GM12878 (cell line): Measurements from ENCODE around the gene RAB8A. TPM values are rescaled to one million over a fixed set of nuclear protein-coding genes. Genes with fewer than 3 reads are reported as not detected.
A peak's percentile ranks its signal among the peaks of the same experiment; 100 is the strongest.

Experiments used
- ATAC-seq: fragments of 200-7000 bp; cut with Tn5 transposase; 3 replicates; pipeline ENCODE4 v1.9.1; 2020; ENCODE audit warnings: mild to moderate bottlenecking, moderate library complexity
- BruUV-seq: library from RNA; stranded (reverse); fragments of 400-500 nt; replicated peaks from 2 replicates; lab custom pipeline; 2021; lab: Mats Ljungman, UMichigan
- CTCF ChIA-PET: fragments of 300-600 bp; sonication (Branson Sonifier 250); formaldehyde crosslinking; extraction: SDS; loops from one replicate; lab custom pipeline; 2021; ENCODE audit warnings: inconsistent platforms; lab: Yijun Ruan, JAX
- POLR2A ChIA-PET: fragments of 350-600 bp; formaldehyde crosslinking; extraction: SDS; loops from one replicate; lab custom pipeline; 2021; ENCODE audit warnings: inconsistent platforms; lab: Charles Lee
- RAD21 ChIA-PET: fragments of 300-600 bp; sonication (Branson Sonifier 250); formaldehyde crosslinking; loops from one replicate; lab custom pipeline; 2023; ENCODE audit warnings: antibody characterized with exemption; ENCODE audit not compliant: unreplicated experiment; lab: Charles Lee
- SMC1A ChIA-PET: fragments of 300-600 bp; sonication (Branson Sonifier 250); formaldehyde crosslinking; loops from one replicate; lab custom pipeline; 2023; ENCODE audit not compliant: unreplicated experiment, uncharacterized antibody; lab: Charles Lee
- DNase-seq: peaks from one replicate; pipeline ENCODE4 v3.0.0-alpha.2; 2011; ENCODE audit warnings: low read depth, low spot score
- FAIRE-seq: peaks from 3 replicates; lab custom pipeline; 2011; peaks lifted over from hg19 to GRCh38; lab: Jason Lieb, UNC
- H2AFZ ChIP-seq: 2 replicates; pipeline ENCODE4 v1.6.0; 2011; ENCODE audit warnings: low read depth, low read length, control low read depth; ENCODE audit not compliant: control insufficient read depth
- H3K27ac ChIP-seq: 2 replicates; pipeline ENCODE4 v1.5.1; 2011; ENCODE audit warnings: control low read depth; ENCODE audit not compliant: control insufficient read depth, insufficient read depth
- H3K27me3 ChIP-seq, 2 experiments: replicated peaks in 1 of 2; 2 replicates each; pipeline versions ENCODE4 v1.6.0 to v1.6.1; 2011; ENCODE audit warnings: low read length in 1 of 2; ENCODE audit not compliant: control insufficient read depth in 2 of 2, insufficient read depth in 2 of 2
- H3K36me3 ChIP-seq, 2 experiments: 2 replicates each; pipeline ENCODE4 v1.5.1; 2011; ENCODE audit warnings: low read length in 1 of 2; ENCODE audit not compliant: control insufficient read depth in 2 of 2, insufficient read depth in 2 of 2
- H3K4me1 ChIP-seq: 2 replicates; pipeline ENCODE4 v1.6.1; 2011; ENCODE audit warnings: mild to moderate bottlenecking, low read length, moderate library complexity, mixed read lengths; ENCODE audit not compliant: control insufficient read depth, insufficient read depth
- H3K4me2 ChIP-seq: 2 replicates; pipeline ENCODE4 v1.6.0; 2011; ENCODE audit warnings: control low read depth; ENCODE audit not compliant: control insufficient read depth, insufficient read depth
- H3K4me3 ChIP-seq: fragments of 200-600 bp; sonication (generic); 2 replicates; pipeline ENCODE4 v1.5.1; 2016
- H3K79me2 ChIP-seq: 2 replicates; pipeline ENCODE4 v1.6.0; 2011; ENCODE audit warnings: low read length; ENCODE audit not compliant: control insufficient read depth, insufficient read depth
- H3K9ac ChIP-seq: 2 replicates; pipeline ENCODE4 v1.8.0; 2011; ENCODE audit warnings: low read length, control low read depth, mixed read lengths; ENCODE audit not compliant: control insufficient read depth, insufficient read depth
- H3K9me3 ChIP-seq: replicated peaks from 3 replicates; pipeline ENCODE4 v1.5.1; 2011; ENCODE audit warnings: mild to moderate bottlenecking, low read length; ENCODE audit not compliant: control insufficient read depth, insufficient read depth
- H4K20me1 ChIP-seq: 2 replicates; pipeline ENCODE4 v1.6.0; 2011; ENCODE audit not compliant: control insufficient read depth, insufficient read depth
- ASH2L ChIP-seq: fragments of 300-600, 200-600 bp; sonication (generic); IDR thresholded peaks from 2 replicates; pipeline ENCODE4 v1.6.1; 2017; ENCODE audit warnings: low read depth, mild to moderate bottlenecking, borderline replicate concordance
- ATF3 ChIP-seq: IDR thresholded peaks from 2 replicates; pipeline ENCODE4 v1.6.1; 2011; ENCODE audit warnings: low read depth, mild to moderate bottlenecking, low read length, moderate library complexity, borderline replicate concordance; ENCODE audit errors: extremely low read depth
- CBFB ChIP-seq: IDR thresholded peaks from 2 replicates; pipeline ENCODE4 v1.6.1; 2016; ENCODE audit warnings: antibody characterized with exemption, low read depth
- CEBPB ChIP-seq, 2 experiments: fragments of 150-350 bp in 1 of 2; IDR thresholded peaks; 2 replicates each; pipeline ENCODE4 v1.6.1; 2012 to 2014; ENCODE audit warnings: low read depth in 2 of 2, low read length in 2 of 2, borderline replicate concordance in 1 of 2, inconsistent platforms in 1 of 2
- E2F4 ChIP-seq: IDR thresholded peaks from 2 replicates; pipeline ENCODE4 v1.6.1; 2012; ENCODE audit warnings: low read depth, low read length, improper control_type of control experiment
- MEF2B ChIP-seq: fragments of 450-650 bp; IDR thresholded peaks from 2 replicates; pipeline ENCODE4 v1.6.1; 2018; ENCODE audit warnings: mild to moderate bottlenecking, moderate library complexity; ENCODE audit not compliant: partially characterized antibody, poor library complexity, severe bottlenecking
- MXI1 ChIP-seq: fragments of 150-350 bp; IDR thresholded peaks from 2 replicates; pipeline ENCODE4 v1.6.1; 2011; ENCODE audit warnings: low read depth, mild to moderate bottlenecking, inconsistent platforms, low read length, improper control_type of control experiment
- NFXL1 ChIP-seq: fragments of 450-650 bp; IDR thresholded peaks from 2 replicates; pipeline ENCODE4 v1.6.1; 2017; ENCODE audit warnings: antibody characterized with exemption, mild to moderate bottlenecking, borderline replicate concordance
- PKNOX1 ChIP-seq: fragments of 450-650 bp; IDR thresholded peaks from 2 replicates; pipeline ENCODE4 v1.6.1; 2016; ENCODE audit warnings: mild to moderate bottlenecking
- POLR2A ChIP-seq: IDR thresholded peaks from 2 replicates; pipeline ENCODE4 v1.6.1; 2011; ENCODE audit warnings: low read depth, mild to moderate bottlenecking, low read length
- RUNX3 ChIP-seq: IDR thresholded peaks from 2 replicates; pipeline ENCODE4 v1.6.1; 2012; ENCODE audit warnings: low read length, inconsistent platforms
- SMC3 ChIP-seq: IDR thresholded peaks from 2 replicates; pipeline ENCODE4 v1.6.1; 2011; ENCODE audit warnings: low read length, improper control_type of control experiment, borderline replicate concordance
- TCF3 ChIP-seq: IDR thresholded peaks from 2 replicates; pipeline ENCODE4 v1.6.1; 2012; ENCODE audit warnings: low read depth, mild to moderate bottlenecking, low read length, borderline replicate concordance; ENCODE audit not compliant: insufficient read depth
- WRNIP1 ChIP-seq: IDR thresholded peaks from 2 replicates; pipeline ENCODE4 v1.6.1; 2011; ENCODE audit warnings: low read depth, low read length, improper control_type of control experiment, borderline replicate concordance
- ZBED1 ChIP-seq: IDR thresholded peaks from 2 replicates; pipeline ENCODE4 v1.6.1; 2016; ENCODE audit warnings: borderline replicate concordance
- ZBTB11 ChIP-seq: fragments of 450-650 bp; formaldehyde crosslinking; IDR thresholded peaks from 2 replicates; pipeline ENCODE4 v1.5.0; 2022; ENCODE audit warnings: mild to moderate bottlenecking, missing genetic modification characterization
- ZNF384 ChIP-seq: IDR thresholded peaks from 2 replicates; pipeline ENCODE4 v1.6.1; 2012; ENCODE audit warnings: low read depth, mild to moderate bottlenecking, low read length, improper control_type of control experiment, borderline replicate concordance
- WGBS: methylation state at CpG from one replicate; pipeline ENCODE4 v1.1.6; 2016; ENCODE audit warnings: low lambda C conversion rate; ENCODE audit not compliant: insufficient replicate concordance, insufficient coverage; ENCODE audit errors: missing lambda C conversion rate; 5-methylcytosine and 5-hydroxymethylcytosine counted together
- in situ Hi-C: fragments of 300-500 bp; cut with MboI; formaldehyde crosslinking; loops from 9 replicates; pipeline ENCODE4 v1.14.3; 2018; ENCODE audit warnings: mixed read lengths
- intact Hi-C: fragments of 100-400 bp; cut with micrococcal nuclease; formaldehyde crosslinking; loops from one replicate; pipeline ENCODE4 v1.14.2; 2022; ENCODE audit not compliant: unreplicated experiment
- polyA plus RNA-seq, 11 experiments: library from polyadenylated mRNA; depleted of rRNA in 4 of 11; unstranded in 6 of 11; stranded (reverse) in 5 of 11; fragments of >200 nt; fragmentation: Nextera tagmentation in 4 of 11; fragmentation: Illumina TruSeq in 1 of 11; extraction: Ambion mirVana in 4 of 11; extraction: Trizol in 1 of 11; gene quantifications; 1 replicate in 1 of 11; 2 replicates in 10 of 11; pipeline versions ENCODE4 v1.2.1 to v1.2.3, GENCODE V29; 2011 to 2016; ENCODE audit warnings: inconsistent platforms in 2 of 11, missing spikeins in 2 of 11, low read depth in 1 of 11
- total RNA-seq, 4 experiments: library from RNA; depleted of rRNA in 3 of 4; stranded (reverse); fragments of >200 nt in 3 of 4; fragmentation: Illumina TruSeq in 1 of 4; extraction: Trizol in 1 of 4; gene quantifications; 2 replicates each; pipeline versions ENCODE4 v1.2.1 to v1.2.3, GENCODE V29; 2013 to 2021

The RAB8A gene
- total and polyA plus RNA-seq, 10 of the 15 experiments (the other 5 are each of a cell fraction or from before 2014, with no cell fraction given): 23.9 to 314 (median 185) TPM

GRCh38 chr19:16175954-16176353 is 64.3 kb downstream of the RAB8A start:
- H3K9me3 ChIP-seq: peaks cover 2% of the 10 kb centered on the region
- no peaks in the 10 kb centered on the region for H3K79me2 ChIP-seq
- intact Hi-C loops (no loop called here), in situ Hi-C loops (no loop called here)
- peaks cover 14% of the 10 kb centered on the region for H3K4me1 ChIP-seq
- no TSS peak for BruUV-seq
- CTCF ChIA-PET: interaction anchor here (2.6 to 3.6 kb wide), 2 partner anchors 9 to 113 kb away, joined by 9 to 14 read pairs; partner anchors contain the start of gene FAM32A
- 11% methylated on average over 2 of the region's 2 CpGs for WGBS
- no peak overlapping the region for H3K4me3 ChIP-seq
- no peak overlapping the region for H3K9ac ChIP-seq
- no peaks in the 10 kb centered on the region for H3K36me3 ChIP-seq
- H3K27me3 ChIP-seq: no peaks in the 10 kb centered on the region
- DNase-seq: no peak
- no peak for FAIRE-seq
- RAD21 ChIA-PET: interaction anchor here (0.7 to 1.4 kb wide), 6 partner anchors 30 to 134 kb away, joined by 3 to 6 read pairs (median 4); partner anchors contain the start of gene HSH2D
- H4K20me1 ChIP-seq: no peaks in the 10 kb centered on the region
- H3K27ac ChIP-seq: peak overlapping the region; percentile 57
- POLR2A ChIA-PET: interaction anchor here (0.6 to 1.4 kb wide), 4 partner anchors 9 to 261 kb away, joined by 3 to 4 read pairs (median 3); partner anchors contain the start of genes FAM32A and HSH2D
- SMC1A ChIA-PET: interaction anchor here (0.7 to 7.4 kb wide), 3 partner anchors 22 to 57 kb away, joined by 4 to 49 read pairs (median 4); partner anchors contain the start of genes AP1M1 and HSH2D
- H2AFZ ChIP-seq: no peak overlapping the region
- no peak overlapping the region for H3K4me2 ChIP-seq
- ATAC-seq: peak; percentile 72
- TF ChIP-seq E2F4: no peak
- TF ChIP-seq SMC3: no peak
- no peak for TF ChIP-seq ZBED1
- TF ChIP-seq ATF3: no peak
- peak; percentile 37; the same call in 1 of the 2 replicates for TF ChIP-seq RUNX3
- no peak for TF ChIP-seq WRNIP1
- TF ChIP-seq PKNOX1: peak; percentile 40; the same call in 1 of the 2 replicates
- TF ChIP-seq TCF3: peak; percentile 43; the same call in 1 of the 2 replicates
- peak; percentile 68 for TF ChIP-seq MEF2B
- TF ChIP-seq MXI1: no peak
- TF ChIP-seq ASH2L: no peak
- no peak for TF ChIP-seq POLR2A
- TF ChIP-seq CEBPB (IDR thresholded peaks at IDR 0.05; ENCODE audit: borderline replicate concordance in 1 of 2, low read depth in 2 of 2, low read length in 2 of 2): no peak
- no peak for TF ChIP-seq CBFB
- no peak for TF ChIP-seq ZBTB11 (CRISPR knock-in tag)
- TF ChIP-seq ZNF384: peak; percentile 52; the same call in 1 of the 2 replicates
- no peak for TF ChIP-seq NFXL1
